Esophagus squamous epithelium (tissue), 4 donors: Measurements from ENCODE around the gene UQCC3.

Source experiments
- CTCF ChIP-seq, 6 experiments: fragments of 450-650 bp in 4 of 6; fragments of 200-600 bp in 2 of 6; sonication (generic) in 2 of 6; IDR thresholded peaks; one replicate each; pipeline ENCODE4 v1.5.1; 2016 to 2019; ENCODE audit warnings: antibody characterized with exemption in 6 of 6, mild to moderate bottlenecking in 4 of 6, moderate library complexity in 4 of 6
- POLR2A ChIP-seq, 4 donors: fragments of 450-650 bp; IDR thresholded peaks; one replicate each; pipeline ENCODE4 v1.6.1; 2017; ENCODE audit warnings: antibody characterized with exemption in 4 of 4, mild to moderate bottlenecking in 4 of 4, moderate library complexity in 3 of 4

GRCh38 chr11:62665075-62665598 is 6.3 kb upstream of the UQCC3 start, which contains the start of the genes C11orf98 and CSKMT:
- TF ChIP-seq CTCF (IDR thresholded peaks at IDR 0.05), result peak in 2 of 6 experiments; percentile 9
- TF ChIP-seq POLR2A (IDR thresholded peaks at IDR 0.05), result peak in 3 of 4 donors; percentile 66 to 99 (median 96)
